Thyroid gland (tissue), 4 donors: ENCODE data around the gene ATP6V1G2.

Experiments used
- POLR2A ChIP-seq, 2 donors: fragments of 450-650 bp; IDR thresholded peaks; one replicate each; pipeline ENCODE4 v1.6.1; 2017; ENCODE audit warnings: antibody characterized with exemption in 2 of 2, mild to moderate bottlenecking in 2 of 2, moderate library complexity in 1 of 2
- TF ChIP-seq, protein P1 (sequence below), 6 experiments: fragments of 200-600 bp in 3 of 6; fragments of 450-650 bp in 3 of 6; sonication (generic) in 3 of 6; IDR thresholded peaks; one replicate each; pipeline ENCODE4 v1.5.1; 2016 to 2019; ENCODE audit warnings: antibody characterized with exemption in 6 of 6, mild to moderate bottlenecking in 2 of 6, inconsistent platforms in 1 of 6, moderate library complexity in 1 of 6

DNA sequence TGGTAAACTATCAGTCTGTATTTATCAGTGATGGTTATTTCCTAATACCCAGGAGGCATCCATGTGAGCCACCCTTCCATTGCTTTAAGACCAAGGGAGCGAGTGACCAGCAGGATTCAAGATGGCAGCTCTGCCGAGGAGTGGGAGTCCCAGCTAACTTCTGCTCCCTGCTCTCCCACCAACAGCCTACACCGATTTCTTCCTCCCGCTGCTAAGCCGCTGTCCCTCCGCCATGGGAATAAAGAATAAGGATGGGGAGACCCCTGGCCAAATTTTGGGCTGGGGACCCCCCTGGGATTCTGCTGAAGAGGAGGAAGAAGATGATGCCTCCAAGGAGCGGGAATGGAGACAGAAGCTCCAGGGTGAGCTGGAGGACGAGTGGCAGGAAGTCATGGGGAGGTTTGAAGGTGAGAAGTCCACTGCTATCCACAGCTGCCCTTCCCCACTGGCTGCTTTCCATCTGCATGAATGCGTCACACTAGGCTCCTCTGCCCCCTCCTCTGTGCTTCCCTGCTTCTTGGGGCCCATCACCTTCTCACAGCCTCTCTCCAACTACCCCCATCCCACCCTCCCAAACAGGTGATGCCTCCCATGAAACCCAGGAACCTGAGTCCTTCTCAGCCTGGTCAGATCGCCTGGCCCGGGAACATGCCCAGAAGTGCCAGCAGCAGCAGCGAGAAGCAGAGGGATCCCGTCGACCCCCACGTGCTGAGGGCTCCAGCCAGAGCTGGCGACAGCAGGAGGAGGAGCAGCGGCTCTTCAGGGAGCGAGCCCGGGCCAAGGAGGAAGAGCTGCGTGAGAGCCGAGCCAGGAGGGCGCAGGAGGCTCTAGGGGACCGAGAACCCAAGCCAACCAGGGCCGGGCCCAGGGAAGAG is 11.3 kb upstream of the ATP6V1G2 start:
- TF ChIP-seq, protein P1, sequence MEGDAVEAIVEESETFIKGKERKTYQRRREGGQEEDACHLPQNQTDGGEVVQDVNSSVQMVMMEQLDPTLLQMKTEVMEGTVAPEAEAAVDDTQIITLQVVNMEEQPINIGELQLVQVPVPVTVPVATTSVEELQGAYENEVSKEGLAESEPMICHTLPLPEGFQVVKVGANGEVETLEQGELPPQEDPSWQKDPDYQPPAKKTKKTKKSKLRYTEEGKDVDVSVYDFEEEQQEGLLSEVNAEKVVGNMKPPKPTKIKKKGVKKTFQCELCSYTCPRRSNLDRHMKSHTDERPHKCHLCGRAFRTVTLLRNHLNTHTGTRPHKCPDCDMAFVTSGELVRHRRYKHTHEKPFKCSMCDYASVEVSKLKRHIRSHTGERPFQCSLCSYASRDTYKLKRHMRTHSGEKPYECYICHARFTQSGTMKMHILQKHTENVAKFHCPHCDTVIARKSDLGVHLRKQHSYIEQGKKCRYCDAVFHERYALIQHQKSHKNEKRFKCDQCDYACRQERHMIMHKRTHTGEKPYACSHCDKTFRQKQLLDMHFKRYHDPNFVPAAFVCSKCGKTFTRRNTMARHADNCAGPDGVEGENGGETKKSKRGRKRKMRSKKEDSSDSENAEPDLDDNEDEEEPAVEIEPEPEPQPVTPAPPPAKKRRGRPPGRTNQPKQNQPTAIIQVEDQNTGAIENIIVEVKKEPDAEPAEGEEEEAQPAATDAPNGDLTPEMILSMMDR (IDR thresholded peaks at IDR 0.05) = no peak
- TF ChIP-seq POLR2A (IDR thresholded peaks at IDR 0.05) = no peak
